A549 (cell line): ENCODE results near the gene MAD1L1.

ENCODE experiments used
- CEBPB ChIP-seq, 2 experiments: fragments of >200 bp in 1 of 2; sonication (Bioruptor Twin) in 1 of 2; formaldehyde crosslinking in 1 of 2; IDR thresholded peaks; 2 replicates each; pipeline ENCODE4 v1.6.1; 2012 to 2016
- EHMT2 ChIP-seq: fragments of 200-600 bp; sonication (generic); IDR thresholded peaks from 2 replicates; pipeline ENCODE4 v1.6.1; 2016; ENCODE audit warnings: antibody characterized with exemption, low read depth, mild to moderate bottlenecking, moderate library complexity
- KDM5A ChIP-seq: fragments of 200-600 bp; sonication (generic); IDR thresholded peaks from 2 replicates; pipeline ENCODE4 v1.6.1; 2016; ENCODE audit warnings: antibody characterized with exemption, mild to moderate bottlenecking
- POLR2A ChIP-seq: IDR thresholded peaks from 2 replicates; pipeline ENCODE4 v1.6.1; 2012; ENCODE audit warnings: mild to moderate bottlenecking, low read length
- RAD21 ChIP-seq, 2 experiments: fragments of >200 bp in 1 of 2; sonication (Bioruptor Twin) in 1 of 2; formaldehyde crosslinking in 1 of 2; IDR thresholded peaks in 1 of 2; conservative IDR thresholded peaks in 1 of 2; 2 replicates in 1 of 2; 3 replicates in 1 of 2; pipeline ENCODE4 v1.6.1; 2012 to 2018; ENCODE audit warnings: inconsistent platforms in 1 of 2
- RARB ChIP-seq: fragments of 250-450 bp; sonication (Bioruptor Pico); IDR thresholded peaks from 2 replicates; pipeline ENCODE4 v1.8.0; 2021; ENCODE audit warnings: mild to moderate bottlenecking, moderate library complexity
- RFX5 ChIP-seq: fragments of 450-650 bp; IDR thresholded peaks from 2 replicates; pipeline ENCODE4 v1.7.1; 2014; ENCODE audit warnings: antibody characterized with exemption, mild to moderate bottlenecking, moderate library complexity
- RNF2 ChIP-seq: fragments of 200-600 bp; sonication (generic); IDR thresholded peaks from 2 replicates; pipeline ENCODE4 v1.6.1; 2016; ENCODE audit warnings: low read depth, mild to moderate bottlenecking, antibody characterized with exemption, moderate library complexity, borderline replicate concordance
- SMC3 ChIP-seq: fragments of >200 bp; sonication (Bioruptor Twin); formaldehyde crosslinking; IDR thresholded peaks from 3 replicates; pipeline ENCODE4 v1.6.1; 2018; ENCODE audit warnings: inconsistent platforms
- ZSCAN20 ChIP-seq: fragments of 250-450 bp; sonication (Bioruptor Pico); IDR thresholded peaks from 2 replicates; pipeline ENCODE4 v1.8.0; 2022; ENCODE audit warnings: mild to moderate bottlenecking, moderate library complexity
- TF ChIP-seq, protein P1 (sequence below): fragments of >200 bp; sonication (Bioruptor Twin); formaldehyde crosslinking; IDR thresholded peaks from 3 replicates; pipeline ENCODE4 v1.5.1; 2016
- TF ChIP-seq, protein P2 (sequence below): IDR thresholded peaks from 2 replicates; pipeline ENCODE4 v1.6.1; 2012; ENCODE audit warnings: low read depth, borderline replicate concordance

DNA sequence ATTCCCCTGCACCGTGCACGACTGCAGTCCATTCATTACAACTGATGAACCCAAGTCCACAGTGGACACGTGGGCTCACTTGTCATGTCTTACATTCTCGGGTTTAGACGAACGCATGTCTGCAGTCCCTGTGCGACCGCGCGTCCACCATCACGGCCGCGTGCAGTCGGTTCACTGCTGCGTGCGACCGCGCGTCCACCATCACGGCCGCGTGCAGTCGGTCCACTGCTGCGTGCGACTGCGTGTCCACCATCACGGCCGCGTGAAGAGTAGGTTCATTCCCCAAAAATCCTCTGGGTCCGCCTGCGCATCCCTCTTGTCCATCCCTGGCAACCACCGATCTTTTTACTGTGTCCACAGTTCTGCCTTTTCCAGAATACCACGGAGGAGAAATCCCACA is 100.5 kb downstream of the MAD1L1 start:
- TF ChIP-seq, protein P1, sequence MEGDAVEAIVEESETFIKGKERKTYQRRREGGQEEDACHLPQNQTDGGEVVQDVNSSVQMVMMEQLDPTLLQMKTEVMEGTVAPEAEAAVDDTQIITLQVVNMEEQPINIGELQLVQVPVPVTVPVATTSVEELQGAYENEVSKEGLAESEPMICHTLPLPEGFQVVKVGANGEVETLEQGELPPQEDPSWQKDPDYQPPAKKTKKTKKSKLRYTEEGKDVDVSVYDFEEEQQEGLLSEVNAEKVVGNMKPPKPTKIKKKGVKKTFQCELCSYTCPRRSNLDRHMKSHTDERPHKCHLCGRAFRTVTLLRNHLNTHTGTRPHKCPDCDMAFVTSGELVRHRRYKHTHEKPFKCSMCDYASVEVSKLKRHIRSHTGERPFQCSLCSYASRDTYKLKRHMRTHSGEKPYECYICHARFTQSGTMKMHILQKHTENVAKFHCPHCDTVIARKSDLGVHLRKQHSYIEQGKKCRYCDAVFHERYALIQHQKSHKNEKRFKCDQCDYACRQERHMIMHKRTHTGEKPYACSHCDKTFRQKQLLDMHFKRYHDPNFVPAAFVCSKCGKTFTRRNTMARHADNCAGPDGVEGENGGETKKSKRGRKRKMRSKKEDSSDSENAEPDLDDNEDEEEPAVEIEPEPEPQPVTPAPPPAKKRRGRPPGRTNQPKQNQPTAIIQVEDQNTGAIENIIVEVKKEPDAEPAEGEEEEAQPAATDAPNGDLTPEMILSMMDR: no peak
- TF ChIP-seq CEBPB (IDR thresholded peaks at IDR 0.05) (no peak), RFX5 (no peak), POLR2A (no peak), SMC3 (no peak), RARB (CRISPR knock-in tag) (no peak), ZSCAN20 (CRISPR knock-in tag) (no peak), RNF2 (no peak), KDM5A (no peak), RAD21 (conservative IDR thresholded peaks at IDR 0.05 in 1 of 2, IDR thresholded peaks at IDR 0.05 in 1 of 2) (no peak), EHMT2 (no peak)
- TF ChIP-seq, protein P2, sequence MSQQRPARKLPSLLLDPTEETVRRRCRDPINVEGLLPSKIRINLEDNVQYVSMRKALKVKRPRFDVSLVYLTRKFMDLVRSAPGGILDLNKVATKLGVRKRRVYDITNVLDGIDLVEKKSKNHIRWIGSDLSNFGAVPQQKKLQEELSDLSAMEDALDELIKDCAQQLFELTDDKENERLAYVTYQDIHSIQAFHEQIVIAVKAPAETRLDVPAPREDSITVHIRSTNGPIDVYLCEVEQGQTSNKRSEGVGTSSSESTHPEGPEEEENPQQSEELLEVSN: no peak
